HG03354 (cell line): Measurements from ENCODE around the gene WDR33.
"Not testable (repeated sequence)": the region's sequence is repeated elsewhere in the genome, so short reads cannot be mapped to it uniquely, and the experiment has no call there.

Experiments used
- ATAC-seq: cut with Tn5 transposase; IDR thresholded peaks from one replicate; pipeline ENCODE4 v1.9.1; 2021; ENCODE audit warnings: mild to moderate bottlenecking; ENCODE audit not compliant: unreplicated experiment, poor library complexity, severe bottlenecking

The WDR33 gene

GRCh38 chr2:127811397-127812321 lies 688 bp upstream of the WDR33 start:
- ATAC-seq, result peak; percentile 42

GRCh38 chr2:127810156-127810618 lies 784 bp downstream of the WDR33 start:
- ATAC-seq, result no peak

GRCh38 chr2:127807678-127808353 lies 3.2 kb downstream of the WDR33 start:
- no peak for ATAC-seq

- ATAC-seq, result not testable (repeated sequence)
Observed at GRCh38 chr2:127806860-127807259, 4.1 kb downstream of the WDR33 start.

GRCh38 chr2:127805491-127805890 lies 5.5 kb downstream of the WDR33 start:
- no peak for ATAC-seq

- ATAC-seq, result no peak
Observed at GRCh38 chr2:127799926-127800325, 11.0 kb downstream of the WDR33 start.

GRCh38 chr2:127796389-127796788 lies 14.6 kb downstream of the WDR33 start:
- ATAC-seq, result no peak

GRCh38 chr2:127794901-127795300 lies 16.1 kb downstream of the WDR33 start:
- ATAC-seq, result not testable (repeated sequence)

- no peak for ATAC-seq
Observed at GRCh38 chr2:127792805-127793204, 18.2 kb downstream of the WDR33 start.

GRCh38 chr2:127790694-127791529 lies 20.1 kb downstream of the WDR33 start:
- ATAC-seq, result no peak

- ATAC-seq, result no peak
Observed at GRCh38 chr2:127786048-127786809, 24.7 kb downstream of the WDR33 start.

- ATAC-seq, result no peak
Observed at GRCh38 chr2:127784965-127785518, 25.9 kb downstream of the WDR33 start.

- no peak for ATAC-seq
Observed at GRCh38 chr2:127783101-127783500, 27.9 kb downstream of the WDR33 start.

- ATAC-seq, result no peak
Observed at GRCh38 chr2:127778850-127779249, 32.1 kb downstream of the WDR33 start.

GRCh38 chr2:127778447-127778846 lies 32.5 kb downstream of the WDR33 start:
- ATAC-seq, result no peak

- ATAC-seq, result no peak
Observed at GRCh38 chr2:127776122-127776780, 34.7 kb downstream of the WDR33 start.

GRCh38 chr2:127771756-127772155 lies 39.2 kb downstream of the WDR33 start:
- no peak for ATAC-seq

GRCh38 chr2:127770973-127771735 lies 39.8 kb downstream of the WDR33 start:
- ATAC-seq, result no peak
